Retinal pigment epithelial cell (primary cell): Measurements from ENCODE around the gene MEGF10.

ENCODE experiments used
- DNase-seq: peaks from one replicate; pipeline ENCODE4 v3.0.0-alpha.2; 2010; ENCODE audit warnings: low read depth
- H3K4me3 ChIP-seq: 2 replicates; pipeline ENCODE4 v1.5.1; 2011; ENCODE audit warnings: mild to moderate bottlenecking, low read length, control low read depth, moderate library complexity
- TF ChIP-seq, protein P1 (sequence below): conservative IDR thresholded peaks from 2 replicates; pipeline ENCODE4 v1.5.1; 2011; ENCODE audit warnings: low read depth, low read length, control low read depth, inconsistent platforms

MEGF10 gene

DNA sequence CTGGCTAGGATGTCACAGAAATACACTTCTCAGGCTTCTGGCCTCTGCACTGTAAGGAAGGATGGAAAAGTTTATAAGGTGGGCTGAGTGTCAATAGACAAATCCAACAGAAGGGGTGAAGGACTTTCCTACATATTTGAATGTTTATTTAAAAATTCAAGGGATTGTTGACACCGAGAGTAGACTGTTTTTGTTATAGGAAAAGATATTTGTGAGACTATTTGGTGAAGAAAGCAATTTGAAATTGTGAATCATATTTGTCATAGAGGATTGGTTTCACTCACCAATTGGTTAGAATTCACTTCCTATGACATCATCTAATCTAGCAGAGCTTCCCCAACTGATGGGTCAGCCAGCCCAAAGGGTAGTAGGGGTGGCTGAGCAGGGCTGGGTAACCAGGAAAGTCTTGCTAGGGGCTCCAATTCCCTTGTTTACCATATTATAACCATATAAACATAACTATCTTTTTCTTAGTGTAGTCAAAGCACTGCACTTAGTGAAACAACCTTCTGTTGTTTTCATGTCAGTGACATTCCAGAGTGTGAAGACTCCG lies 14.9 kb upstream of the MEGF10 start:
- no peak for DNase-seq
- no peak overlapping the region for H3K4me3 ChIP-seq
- TF ChIP-seq, protein P1, sequence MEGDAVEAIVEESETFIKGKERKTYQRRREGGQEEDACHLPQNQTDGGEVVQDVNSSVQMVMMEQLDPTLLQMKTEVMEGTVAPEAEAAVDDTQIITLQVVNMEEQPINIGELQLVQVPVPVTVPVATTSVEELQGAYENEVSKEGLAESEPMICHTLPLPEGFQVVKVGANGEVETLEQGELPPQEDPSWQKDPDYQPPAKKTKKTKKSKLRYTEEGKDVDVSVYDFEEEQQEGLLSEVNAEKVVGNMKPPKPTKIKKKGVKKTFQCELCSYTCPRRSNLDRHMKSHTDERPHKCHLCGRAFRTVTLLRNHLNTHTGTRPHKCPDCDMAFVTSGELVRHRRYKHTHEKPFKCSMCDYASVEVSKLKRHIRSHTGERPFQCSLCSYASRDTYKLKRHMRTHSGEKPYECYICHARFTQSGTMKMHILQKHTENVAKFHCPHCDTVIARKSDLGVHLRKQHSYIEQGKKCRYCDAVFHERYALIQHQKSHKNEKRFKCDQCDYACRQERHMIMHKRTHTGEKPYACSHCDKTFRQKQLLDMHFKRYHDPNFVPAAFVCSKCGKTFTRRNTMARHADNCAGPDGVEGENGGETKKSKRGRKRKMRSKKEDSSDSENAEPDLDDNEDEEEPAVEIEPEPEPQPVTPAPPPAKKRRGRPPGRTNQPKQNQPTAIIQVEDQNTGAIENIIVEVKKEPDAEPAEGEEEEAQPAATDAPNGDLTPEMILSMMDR = no peak

DNA sequence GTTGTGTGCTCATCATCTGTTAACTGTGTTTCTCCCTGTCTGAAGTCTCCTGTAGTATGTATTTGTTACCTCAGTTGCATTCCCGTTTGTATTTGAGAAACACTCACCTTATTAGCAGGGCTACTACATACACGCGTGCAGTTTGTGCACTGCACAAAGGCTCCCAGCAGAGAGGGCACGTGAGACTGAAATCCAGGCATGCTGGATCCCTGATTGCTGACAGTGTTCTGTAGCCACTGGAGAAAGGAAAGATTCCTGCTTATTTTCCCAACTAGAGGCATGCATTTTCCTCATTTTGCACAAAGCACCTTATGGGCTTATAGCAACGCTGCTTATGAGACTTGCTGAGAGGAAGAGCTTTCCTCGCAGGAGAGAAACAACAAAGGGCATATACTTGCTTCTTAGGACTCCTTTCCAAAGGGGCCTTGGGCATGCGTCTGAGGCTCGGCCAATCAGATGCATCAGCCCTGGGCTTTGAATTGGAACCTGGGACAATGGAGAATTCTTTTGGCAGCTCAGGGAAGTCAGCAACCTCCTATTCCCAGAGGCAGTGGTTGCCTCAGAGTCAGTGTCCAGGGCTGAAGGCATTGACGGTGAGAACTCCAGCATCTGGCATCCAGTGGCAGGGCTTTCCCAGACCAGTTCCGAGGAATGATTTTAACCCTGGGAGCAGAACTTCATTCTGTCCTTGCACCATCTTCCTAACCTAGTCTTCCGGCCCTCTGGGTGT lies 9.9 kb upstream of the MEGF10 start:
- H3K4me3 ChIP-seq = no peak overlapping the region
- no peak for DNase-seq
- TF ChIP-seq, protein P1 = peak; percentile 29

DNA sequence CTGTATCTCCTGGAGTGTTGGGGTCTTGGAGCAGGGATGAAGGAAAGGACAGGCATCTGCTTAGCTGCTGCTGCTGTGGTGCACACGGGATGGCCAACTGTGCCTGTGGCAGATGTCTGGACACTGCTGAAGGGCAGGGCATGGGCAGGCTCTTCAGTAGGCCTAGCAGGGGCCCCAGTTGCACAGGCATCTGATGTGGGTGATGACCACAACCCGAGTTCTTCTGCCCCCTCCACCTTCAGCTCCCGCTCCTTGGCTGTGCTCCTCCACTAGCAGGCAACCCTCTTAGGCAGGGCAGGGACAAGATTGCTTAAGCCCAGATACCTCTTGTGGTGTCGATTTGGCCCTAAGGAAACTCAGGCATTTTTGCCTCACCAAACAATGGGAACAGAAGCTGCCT lies 9.0 kb upstream of the MEGF10 start:
- DNase-seq = no peak
- no peak overlapping the region for H3K4me3 ChIP-seq
- TF ChIP-seq, protein P1 = no peak

DNA sequence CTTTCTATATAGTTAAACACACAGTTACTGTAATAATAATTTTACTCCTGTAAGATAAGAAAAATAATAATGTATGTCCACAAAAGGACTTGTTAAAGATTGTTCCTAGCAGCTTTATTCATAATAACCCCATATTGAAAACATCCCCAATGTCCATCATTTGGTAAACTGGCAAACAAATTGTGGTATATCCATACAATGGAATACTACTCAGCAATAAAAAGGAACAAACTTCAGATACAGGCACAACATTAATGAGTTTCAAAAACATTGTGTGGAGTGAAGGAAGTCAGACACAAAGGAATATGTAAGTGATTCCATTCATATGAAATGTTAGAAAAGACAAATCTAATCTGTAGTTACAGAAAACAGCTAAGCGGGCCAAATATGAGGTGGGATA lies 1.9 kb upstream of the MEGF10 start:
- DNase-seq = no peak
- TF ChIP-seq, protein P1 = no peak
- no peak overlapping the region for H3K4me3 ChIP-seq

DNA sequence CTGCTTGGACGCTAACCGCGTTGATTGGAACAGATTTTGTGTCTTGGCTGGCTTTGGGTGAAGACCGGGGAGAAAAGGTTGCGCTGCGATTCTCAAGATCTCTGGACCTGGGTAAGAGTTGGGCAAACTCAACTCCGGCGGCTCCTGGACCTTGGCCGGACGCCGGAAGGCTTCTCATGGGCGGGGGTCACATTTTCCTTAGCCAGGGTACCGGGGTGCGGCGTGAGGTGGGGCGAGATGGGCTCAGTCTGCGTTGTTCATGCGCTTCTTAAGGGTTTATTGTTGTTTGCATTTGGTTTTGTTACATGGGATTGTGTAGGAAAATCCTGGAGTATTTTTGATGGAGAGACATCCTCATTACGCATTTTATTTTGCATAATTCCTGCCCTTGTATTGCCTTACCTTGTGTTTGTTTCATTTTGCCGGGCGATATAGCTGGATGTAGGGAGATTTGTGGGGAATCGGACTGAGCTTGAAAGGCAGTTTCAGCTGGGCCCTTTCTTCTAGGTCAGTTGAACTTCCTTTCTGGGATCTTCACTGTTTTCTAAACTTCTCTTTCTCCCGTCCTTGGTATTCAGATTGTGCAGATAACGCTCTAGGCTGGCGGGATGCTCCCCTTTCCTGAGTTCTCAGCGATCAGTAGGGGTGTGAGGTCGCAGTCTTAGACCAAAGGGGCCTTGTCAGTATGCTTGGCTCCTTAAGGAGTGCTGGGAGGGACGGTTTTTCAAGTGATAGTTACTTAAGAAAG lies 524 bp downstream of the MEGF10 start:
- peak overlapping the region; percentile 52 for H3K4me3 ChIP-seq

DNA sequence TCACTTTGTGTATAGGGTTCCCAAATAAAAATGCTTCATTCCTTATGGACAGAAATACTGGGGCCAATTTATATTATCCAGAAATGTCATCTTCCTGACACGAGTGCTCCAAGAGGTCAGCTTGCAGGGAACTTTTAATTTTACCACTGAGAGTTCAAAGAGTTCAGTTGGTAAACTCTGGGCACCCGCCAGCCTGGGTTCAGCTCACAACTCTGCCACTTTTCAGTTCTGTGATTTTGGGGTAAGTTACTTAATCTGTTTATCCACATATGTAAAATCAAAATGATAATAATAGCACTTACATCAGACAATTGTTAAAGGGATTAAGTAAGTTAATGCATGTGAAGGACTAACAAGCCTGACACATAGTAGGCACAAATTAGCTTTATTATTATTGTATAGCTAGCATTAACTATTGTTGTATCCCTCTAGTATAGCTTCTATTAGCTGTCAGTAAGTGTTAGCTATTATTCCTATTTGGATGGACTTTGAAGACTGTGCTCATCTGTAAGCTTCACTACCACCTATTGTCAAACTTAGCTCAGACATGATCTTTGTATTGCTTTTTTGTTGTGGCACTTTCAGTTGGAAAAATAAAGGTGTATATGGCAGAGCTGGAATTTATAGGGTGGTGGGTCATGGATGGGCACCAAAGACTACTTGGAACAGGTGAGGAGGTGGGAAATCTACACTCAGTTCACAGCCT lies 1.6 kb downstream of the MEGF10 start:
- no peak overlapping the region for H3K4me3 ChIP-seq
- no peak for DNase-seq
- TF ChIP-seq, protein P1 = no peak

More for the DNA sequence above, 524 bp downstream of the MEGF10 start:
- DNase-seq = no peak
- TF ChIP-seq, protein P1 = no peak
